Measurements from ENCODE around the gene PRPF6.

The PRPF6 gene

GRCh38 chr20:64037199-64037497 is 56.2 kb downstream of the PRPF6 start:
- no peak for DNase-seq

- DNase-seq = peak; percentile 38
Measured at GRCh38 chr20:64037498-64038213, 56.7 kb downstream of the PRPF6 start.

GRCh38 chr20:64038224-64038564 is 57.3 kb downstream of the PRPF6 start:
- DNase-seq = no peak

GRCh38 chr20:64038565-64039292 is 57.8 kb downstream of the PRPF6 start:
- peak; percentile 82 for DNase-seq

GRCh38 chr20:64039293-64040160 is 58.6 kb downstream of the PRPF6 start:
- DNase-seq = no peak

- DNase-seq = no peak
Measured at GRCh38 chr20:64040231-64041039, 59.5 kb downstream of the PRPF6 start.

- no peak for DNase-seq
Measured at GRCh38 chr20:64041040-64041780, 60.3 kb downstream of the PRPF6 start.

GRCh38 chr20:64041781-64042053 is 60.8 kb downstream of the PRPF6 start:
- DNase-seq = no peak

- peak; percentile 35 for DNase-seq
Measured at GRCh38 chr20:64042054-64042781, 61.3 kb downstream of the PRPF6 start.

- DNase-seq = no peak
Measured at GRCh38 chr20:64043768-64044167, 62.8 kb downstream of the PRPF6 start.

GRCh38 chr20:64044484-64045247 is 63.7 kb downstream of the PRPF6 start:
- no peak for DNase-seq

GRCh38 chr20:64045346-64046011 is 64.5 kb downstream of the PRPF6 start:
- DNase-seq = no peak

- DNase-seq = no peak
Measured at GRCh38 chr20:64047046-64047389, 66.1 kb downstream of the PRPF6 start.

GRCh38 chr20:64047968-64048401 is 67.1 kb downstream of the PRPF6 start:
- DNase-seq = no peak

- no peak for DNase-seq
Measured at GRCh38 chr20:64048402-64049044, 67.6 kb downstream of the PRPF6 start.

- DNase-seq = peak; percentile 40
Measured at GRCh38 chr20:64049060-64049877, 68.3 kb downstream of the PRPF6 start, which contains the start of gene SOX18. Gene SOX18 (minus strand): TSS chr20:64049639. CDS start chr20:64049516, 123 bp downstream.

GRCh38 chr20:64049878-64050260 is 68.9 kb downstream of the PRPF6 start:
- DNase-seq = no peak

GRCh38 chr20:64050261-64051032 is 69.5 kb downstream of the PRPF6 start:
- no peak for DNase-seq

All from activated naive CD4-positive, alpha-beta T cell treated with anti-CD3 and anti-CD28 coated beads, Interleukin-2, amount 50 U/mL, for 16 hours (primary cell).